Hematopoietic multipotent progenitor cell treated with erythropoietin and hydrocortisone succinate and interleukin-3 and kit ligand, for 17 days (in vitro differentiated cells): ENCODE measurements around the gene SCART1.
"Not testable (repeated sequence)": the region's sequence is repeated elsewhere in the genome, so short reads cannot be mapped to it uniquely, and the experiment has no call there.

Experiments
- DNase-seq: peaks from one replicate; pipeline ENCODE4 v3.0.0-alpha.2; 2015; ENCODE audit warnings: low spot score

SCART1 gene

DNA sequence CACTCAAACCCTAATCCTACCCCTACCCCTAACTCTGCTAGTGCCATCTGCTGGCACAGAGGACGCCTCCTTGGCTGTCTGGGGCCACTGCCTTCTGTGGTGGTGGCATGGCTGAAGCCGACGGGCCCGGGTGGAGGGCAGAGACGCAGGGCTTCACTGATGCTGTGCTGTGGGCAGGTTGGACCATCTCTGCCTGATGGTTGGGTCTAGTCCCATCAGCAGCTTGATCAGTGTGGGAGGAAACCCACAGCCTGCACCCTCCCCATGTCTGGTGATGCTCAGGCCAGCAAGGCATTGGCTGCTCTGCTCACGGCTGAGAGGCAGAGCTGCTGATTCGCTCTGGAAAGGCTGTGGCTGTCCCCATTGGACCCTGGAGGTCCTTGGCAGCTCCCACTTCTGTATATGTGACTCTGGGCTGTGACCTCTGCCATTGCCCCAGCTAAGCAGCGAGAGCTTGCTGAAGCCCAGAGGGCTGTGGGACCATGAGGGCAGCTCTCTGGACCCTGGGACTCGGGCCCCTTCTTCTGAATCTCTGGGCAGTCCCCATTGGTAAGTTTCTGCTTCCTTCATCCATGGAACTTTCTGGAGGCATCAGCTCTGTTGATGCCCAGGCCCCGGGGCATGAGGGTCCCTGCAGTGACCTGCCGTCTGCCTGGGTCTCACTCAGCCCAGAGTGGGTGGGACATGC is at the start of gene SCART1:
Gene SCART1 (plus strand): TSS at position 430 of the 688 bp plus-strand sequence. CDS start 53 bp downstream, at position 483.
- DNase-seq, result no peak

DNA sequence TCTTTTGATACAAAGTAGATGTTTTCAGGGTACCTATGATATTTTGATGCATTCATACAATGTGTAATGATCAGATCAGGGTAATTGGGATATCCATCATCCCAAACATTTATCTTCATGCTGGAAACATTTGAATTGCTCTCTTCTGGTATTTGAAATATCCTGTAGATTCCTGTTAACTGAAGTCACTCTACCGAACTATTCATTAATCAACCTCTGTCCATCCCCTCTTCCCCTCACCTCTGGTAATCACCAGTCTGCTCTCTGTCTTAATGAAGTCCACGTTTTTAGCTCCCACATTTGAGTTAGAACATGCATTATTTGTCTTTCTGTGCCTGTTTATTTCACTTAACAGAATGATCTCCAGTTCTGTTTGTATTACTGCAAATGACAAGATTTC is 48.5 kb upstream of the SCART1 start:
- DNase-seq, result no peak

DNA sequence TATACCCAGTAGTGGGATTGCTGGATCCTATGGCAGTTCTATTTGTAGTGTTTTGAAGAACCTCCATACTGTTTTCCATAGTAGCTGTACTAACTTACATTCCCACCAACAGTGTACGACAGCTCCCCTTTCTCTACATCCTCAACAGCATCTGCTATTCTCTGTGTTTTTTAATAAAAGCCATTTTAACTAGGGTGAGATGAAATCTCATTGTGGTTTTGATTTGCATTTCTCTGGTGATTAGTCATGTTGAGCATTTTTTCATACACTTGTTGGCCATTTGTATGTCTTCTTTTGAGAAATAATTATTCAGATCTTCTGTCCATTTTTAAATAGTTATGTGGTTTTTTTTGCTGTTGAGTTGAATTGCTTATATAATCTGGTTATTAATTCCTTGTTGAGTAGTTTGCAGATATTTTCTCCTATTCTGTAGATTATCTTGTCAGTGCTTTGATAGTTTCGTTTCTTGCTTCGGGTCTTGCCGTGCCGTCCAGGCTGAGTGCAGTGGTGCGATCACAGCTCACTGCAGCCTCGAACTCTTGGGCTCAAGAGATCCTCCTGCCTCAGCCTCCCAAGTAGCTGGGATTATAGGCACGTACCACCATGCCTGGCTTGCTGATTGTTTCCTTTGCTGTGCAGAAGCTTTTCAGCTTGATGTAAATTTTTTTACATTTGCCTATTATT is 47.8 kb upstream of the SCART1 start:
- DNase-seq, result no peak

DNA sequence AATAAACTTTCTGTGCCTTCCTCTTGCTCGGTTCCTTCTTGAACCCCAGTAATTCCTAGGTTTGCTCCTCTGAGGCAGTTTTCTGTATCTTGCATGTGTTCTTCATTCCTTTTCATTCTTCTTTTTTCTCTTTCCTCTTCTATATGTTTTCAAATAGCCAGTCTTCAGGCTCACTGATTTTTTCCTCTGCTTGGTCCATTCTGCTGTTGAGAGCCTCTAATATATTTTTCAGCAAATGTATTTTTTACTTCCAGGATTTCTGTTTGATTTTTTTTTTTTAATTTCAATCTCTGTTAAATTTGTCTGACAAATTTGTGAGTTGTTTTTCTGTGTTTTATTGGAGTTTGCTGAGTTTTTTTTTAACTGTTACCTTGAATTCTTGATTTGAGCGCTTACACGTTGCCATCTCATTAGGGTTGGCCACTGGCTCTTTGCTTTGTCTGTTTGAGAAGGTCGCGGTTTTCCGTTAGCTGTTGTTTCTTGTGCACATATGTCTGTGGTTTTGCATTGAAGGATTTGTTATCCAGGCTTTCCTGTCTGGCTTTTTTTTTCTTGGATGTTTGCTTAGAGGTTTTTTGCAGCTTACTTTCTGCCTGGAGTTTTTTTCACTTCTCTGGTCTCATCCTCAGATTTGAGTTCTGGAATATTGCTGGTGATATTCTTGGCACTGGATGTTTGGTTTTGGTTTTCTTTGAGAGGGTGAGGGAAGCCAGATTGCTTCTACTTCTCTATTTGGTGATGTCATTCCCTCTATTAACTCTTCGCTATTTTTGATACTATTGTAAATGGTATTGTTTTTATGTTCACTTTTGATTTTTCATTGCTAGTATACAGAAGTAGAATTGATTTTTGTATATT is 42.0 kb upstream of the SCART1 start:
- DNase-seq, result no peak

DNA sequence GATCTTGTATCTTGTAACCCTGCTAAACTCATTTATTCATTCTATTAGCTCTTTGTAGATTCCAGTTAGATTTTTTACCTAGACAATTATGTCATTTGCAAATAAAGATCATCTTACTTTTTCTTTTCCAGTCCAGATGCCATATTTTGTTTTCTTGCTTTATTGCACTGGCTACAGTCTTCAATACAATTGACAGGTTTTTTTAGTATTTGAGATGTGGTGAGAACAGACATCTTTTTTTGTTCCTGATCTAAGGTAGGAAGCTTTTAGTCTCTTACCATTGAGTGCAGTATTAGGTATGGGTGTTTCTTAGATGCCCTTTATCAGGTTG is 41.4 kb upstream of the SCART1 start:
- DNase-seq, result no peak

DNA sequence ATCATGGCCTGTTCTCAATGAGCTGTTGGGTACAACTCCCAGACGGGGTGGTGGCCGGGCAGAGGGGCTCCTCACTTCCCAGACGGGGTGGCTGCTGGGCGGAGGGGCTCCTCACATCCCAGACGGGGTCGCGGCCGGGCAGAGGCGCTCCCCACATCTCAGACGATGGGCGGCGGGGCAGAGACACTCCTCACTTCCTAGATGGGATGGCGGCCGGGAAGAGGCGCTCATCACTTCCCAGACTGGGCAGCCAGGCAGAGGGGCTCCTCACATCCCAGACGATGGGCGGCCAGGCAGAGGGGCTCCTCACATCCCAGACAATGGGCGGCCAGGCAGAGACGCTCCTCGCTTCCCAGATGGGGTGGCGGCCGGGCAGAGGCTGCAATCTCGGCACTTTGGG is 39.3 kb upstream of the SCART1 start:
- not testable (repeated sequence) for DNase-seq

DNA sequence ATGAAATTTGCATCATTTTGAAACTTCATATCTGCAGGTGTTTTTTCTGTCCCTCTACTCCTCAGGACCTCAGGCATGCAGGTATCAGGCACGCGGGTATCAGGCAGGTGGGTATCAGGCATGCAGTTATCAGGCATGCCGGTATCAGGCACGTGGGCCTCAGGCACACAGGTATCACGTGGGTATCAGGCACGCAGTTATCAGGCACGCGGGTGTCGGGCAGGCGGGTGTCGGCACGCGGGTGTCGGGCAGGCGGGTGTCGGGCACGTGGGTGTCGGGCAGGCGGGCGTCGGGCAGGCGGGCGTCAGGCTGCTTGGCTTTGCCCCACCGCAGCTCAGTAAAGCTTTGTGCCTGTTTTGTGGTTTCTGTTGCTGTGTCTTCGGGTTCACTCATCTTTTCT is 38.0 kb upstream of the SCART1 start:
- no peak for DNase-seq

DNA sequence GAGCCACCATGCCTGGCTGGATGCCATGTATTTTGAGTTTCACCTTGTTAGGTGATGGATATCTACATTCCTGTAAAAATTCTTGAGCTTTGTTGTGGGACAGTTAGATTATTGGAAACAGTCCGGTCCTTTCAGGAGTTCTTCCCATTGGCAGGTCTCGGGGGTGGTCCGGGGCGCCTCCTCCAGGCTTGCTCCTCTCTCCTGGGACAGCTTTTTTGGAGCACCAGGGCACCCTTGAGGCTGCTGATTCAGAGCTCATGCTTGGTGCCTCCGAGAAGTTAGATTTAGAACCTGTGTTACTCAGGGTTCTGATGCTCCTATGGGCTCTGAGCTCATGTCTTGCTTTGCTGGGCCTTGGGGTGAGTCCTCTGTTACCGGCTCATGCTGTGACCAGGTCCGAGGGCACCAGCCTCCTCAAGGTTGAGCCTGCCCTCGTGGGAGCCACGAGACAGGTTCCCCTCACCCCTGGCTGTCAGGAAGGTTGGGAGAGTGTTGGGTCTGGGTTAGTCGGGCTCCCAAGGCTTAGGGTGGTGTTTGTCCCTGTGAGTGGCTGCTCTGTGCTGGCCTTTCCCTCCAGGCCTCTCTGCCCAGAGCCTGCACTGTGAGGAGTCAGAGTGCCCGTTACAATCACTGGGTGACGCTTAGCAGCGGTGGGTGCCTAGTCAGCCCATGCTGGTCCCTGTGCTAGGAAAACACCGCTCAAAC is 35.3 kb upstream of the SCART1 start:
- no peak for DNase-seq

DNA sequence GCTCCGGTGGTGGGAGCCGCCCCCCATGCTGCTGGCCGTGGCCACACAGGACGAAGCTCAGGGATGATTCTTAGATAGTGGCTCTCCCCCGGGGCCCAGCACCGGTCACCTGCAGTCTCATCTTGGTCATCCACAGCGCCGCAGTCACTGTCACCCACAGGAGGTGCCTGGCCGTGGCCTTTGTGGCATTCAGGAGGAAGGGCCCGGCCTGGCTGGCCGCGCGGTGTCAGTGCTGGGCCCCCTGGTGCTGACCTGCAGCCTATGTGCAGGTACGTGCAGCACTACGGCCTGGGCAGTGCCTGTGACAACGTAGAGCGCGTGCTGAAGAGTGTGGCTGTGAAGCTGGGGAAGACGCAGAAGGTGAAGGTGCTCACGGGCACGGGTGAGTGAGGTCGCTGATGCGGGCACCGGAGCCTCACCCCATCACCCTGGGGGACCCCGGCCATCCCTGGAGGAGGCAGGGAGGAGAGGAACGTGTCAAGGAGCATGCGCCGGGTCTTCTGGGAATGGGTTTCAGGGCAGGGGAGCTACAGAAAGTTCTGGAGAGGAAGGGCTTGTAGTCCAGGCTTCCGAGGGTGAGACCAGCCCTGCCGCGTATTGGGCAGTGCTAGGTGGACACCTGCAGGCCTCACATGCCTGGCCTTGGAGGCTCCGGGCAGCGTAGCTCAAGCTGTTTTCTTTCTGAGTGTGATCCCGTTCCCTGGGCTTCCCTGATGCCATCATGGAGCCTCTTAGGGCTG is 34.4 kb upstream of the SCART1 start:
- DNase-seq, result no peak

DNA sequence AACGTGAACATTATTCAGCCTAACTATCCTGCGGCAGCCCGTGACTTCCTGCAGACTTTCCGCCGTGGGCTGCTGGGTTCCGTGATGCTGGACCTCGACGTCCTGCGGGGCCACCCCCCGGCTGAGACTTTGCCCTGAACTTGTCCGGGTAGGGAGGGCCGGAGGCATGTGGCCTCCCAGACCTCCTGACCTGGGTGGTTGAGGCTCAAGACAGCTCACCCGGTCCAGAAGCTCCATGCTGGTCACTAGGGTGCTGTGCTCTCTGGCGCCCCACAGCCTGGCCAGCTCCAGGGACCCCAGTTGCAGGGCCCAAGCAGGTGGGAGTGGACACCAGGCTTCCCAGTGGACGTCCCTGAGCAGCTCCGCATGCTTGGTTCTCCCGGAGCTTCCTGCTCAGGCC is 33.7 kb upstream of the SCART1 start:
- no peak for DNase-seq

DNA sequence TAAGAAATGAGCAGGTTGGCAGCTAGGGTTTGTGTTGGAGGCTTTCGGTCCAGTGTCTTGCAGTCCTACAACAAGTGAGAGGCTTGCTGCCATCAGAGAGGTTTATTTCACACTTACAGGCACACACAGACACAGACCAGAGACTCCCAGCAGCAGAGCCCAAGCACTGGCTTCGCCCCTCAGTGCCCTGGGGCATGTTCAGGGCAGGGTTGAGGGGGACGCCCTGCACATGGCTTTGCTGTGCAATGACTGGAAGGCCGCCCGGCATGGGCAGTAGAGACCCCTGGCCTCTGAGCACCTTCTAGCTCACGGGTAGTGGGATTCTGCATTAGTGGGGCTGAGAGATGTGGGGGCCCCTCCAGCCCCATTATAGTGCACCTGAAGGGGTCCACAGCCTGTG is 33.2 kb upstream of the SCART1 start:
- DNase-seq, result no peak

DNA sequence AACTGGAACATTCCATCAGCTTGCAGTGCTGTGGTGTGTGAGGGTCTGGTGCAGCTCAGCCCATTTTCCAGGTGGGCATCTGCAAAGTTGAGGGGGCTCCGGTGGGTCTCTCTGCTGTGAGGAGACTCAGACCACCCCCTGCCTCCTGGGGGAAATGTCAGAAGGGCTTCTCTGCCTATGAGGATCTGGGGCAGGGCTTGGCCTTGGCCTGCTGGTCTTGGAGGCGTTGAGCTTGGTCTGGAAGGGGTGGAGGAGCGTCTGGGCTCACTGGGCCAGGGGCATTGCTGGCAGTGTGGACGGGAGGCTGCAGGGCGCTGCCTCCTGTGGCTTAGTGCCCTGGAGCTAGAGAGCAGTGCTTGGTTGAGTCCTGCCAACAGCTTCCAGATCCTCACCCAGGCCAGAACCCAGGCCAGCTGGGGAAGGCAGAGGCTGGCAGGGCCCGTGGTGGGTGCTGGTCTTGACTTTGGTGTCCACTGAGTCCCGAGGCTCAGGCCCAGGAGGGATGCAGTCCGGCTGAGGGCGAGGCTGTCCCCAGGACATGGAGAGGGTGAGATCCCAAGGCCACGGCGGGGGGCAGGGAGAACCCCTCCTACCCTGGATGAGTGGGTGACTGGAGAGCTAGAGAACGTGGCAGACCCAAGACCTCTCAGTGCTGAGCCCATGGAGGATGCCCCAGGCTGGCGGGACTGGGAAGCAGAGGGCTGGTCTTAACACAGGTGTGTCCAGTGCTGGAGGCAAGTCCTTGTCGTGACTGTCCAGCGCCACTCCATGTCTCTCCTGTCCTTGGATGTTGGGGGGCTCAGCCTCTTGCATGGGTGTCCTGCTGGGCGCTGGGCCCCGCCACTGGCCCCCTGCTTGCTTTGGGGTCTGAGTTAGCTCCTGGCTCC is 32.2 kb upstream of the SCART1 start:
- DNase-seq, result no peak

DNA sequence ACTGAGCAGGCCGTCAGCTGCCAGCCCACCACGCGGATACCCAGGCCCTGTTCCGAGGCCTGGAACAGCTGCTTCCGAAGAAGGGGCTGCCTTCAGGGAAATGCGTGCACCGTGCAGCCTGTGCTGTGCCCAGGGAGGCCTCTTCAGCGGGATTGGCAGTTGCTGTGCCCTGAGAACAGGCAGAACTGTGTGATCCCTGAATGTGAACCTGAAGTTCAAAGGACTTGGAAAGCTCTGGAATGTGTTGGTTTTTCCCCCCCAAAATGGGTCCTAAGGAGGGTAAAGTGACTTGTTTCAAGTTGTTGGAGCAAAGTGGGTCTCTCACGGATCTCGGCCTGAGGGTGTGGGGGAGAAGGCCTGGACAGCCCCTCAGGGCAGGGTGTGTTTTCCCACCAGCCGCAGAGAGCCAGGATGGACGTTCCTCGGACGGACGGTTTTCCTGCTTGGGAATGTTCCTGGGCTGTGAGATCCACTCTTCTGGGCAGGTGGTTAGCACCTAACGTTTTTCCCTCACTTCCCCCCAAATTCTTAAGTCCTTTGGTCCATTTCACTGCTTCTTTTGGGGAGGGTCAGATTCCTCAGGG is 31.4 kb upstream of the SCART1 start:
- no peak for DNase-seq

DNA sequence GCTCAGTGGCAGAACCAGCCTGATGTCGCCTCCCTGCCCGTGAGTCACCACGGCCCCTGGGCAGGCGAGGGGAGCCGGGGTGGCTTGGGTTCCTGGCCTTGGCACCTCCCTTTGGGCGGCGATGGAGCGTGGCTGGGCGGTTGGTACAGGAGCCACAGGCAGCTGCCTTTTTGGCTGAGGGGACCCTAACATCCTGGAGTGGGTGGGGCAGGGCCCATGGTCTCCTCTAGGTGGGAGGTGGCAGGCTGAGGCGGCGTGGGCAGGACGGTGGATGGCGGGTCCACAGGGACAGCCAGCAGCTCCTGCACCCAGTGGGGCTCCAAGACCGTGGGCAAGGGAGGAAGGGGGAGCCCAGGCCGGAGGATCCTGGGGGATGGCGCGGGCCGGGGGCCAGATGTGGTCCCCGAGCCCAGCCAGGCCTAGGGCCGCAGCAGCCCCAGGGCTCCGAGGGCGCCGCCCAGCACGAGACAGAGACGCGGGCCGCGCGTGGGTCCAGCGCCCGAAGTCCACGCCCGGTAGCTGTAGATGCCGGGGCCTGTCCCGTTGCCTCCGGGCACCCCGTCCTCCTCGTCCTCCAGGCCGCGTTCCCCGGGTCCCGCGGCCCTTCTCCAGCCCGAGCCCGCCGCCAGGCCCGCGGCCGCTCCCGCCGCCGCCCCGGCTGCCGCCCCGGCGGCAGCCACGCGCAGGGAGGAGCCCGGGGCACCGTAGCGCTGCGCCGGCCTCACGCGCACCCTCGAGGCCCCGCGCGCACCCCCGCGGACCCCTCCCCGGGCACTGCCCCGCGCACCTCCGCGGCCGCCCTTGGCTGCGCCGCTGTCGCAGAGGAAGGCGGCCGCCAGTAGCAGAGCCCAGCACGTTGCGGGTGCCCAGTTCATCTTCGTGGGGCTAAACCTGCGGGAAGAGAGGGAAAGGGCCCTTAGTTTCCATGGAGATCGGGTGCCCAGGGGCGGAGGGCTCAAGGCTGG is 30.7 kb upstream of the SCART1 start:
- DNase-seq, result no peak

DNA sequence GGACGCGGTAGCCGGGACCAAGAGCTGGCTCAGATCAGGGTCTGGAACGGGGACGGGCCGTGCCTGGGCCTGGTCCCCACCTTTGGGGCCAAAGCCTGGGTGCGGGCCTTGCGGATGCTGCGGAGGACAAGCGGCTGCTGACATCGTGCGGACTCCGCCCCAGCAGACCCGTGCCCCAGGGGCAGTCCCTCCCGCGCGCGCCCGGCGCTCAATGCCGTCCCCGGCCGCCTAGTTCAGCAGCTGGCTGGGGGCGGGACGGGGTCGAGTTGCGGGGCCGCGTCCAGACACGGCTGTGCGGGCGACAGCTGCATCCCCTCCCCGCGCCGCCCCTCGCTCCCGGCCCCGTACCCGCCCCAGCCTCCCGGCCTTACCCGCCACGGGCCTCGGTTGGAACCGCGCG is 29.6 kb upstream of the SCART1 start:
- DNase-seq, result not testable (repeated sequence)

DNA sequence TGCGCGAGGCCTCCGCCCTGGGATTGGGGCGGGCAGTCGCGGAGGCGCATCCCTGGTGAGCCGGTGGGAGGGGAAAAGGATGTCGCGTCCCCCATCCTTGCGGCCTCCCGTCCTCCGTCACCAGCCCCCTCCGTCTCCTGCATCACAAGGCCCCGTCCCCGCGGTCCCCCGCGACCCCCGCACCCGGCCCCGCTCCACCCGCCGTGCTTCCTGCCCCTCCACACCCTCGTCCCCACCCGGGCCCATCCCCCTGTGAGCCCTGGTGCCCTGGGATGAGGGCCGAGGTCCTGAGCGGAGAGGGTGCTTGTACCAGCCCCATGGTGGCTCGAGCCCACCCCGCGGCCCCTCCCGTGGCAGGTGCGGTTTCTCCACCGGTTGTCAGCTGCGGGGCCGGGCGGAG is 29.1 kb upstream of the SCART1 start, which contains the start of gene SPRN:
Gene SPRN (minus strand): TSS at position 25 of the 400 bp plus-strand sequence. CDS start 944 bp downstream, outside the sequence.
- DNase-seq, result not testable (repeated sequence)

DNA sequence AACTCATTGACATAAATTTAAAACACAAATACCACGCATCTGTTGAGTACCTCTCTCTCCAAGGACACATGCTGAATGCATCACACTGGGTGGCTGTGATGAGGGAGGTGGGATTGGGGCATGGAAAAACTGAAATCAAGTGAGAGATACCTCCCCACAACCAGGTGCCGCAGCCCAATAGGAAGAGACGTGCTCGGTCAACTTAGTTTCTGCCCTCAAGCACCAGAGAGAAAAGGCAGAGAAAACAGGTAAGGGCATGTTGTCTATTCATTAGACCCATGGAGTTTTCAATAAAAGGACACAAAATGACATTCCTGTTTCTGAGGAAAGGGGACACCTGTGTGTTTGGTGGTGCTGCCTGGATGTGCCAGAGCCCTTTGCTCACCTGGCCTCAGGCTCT is 24.2 kb upstream of the SCART1 start:
- not testable (repeated sequence) for DNase-seq

DNA sequence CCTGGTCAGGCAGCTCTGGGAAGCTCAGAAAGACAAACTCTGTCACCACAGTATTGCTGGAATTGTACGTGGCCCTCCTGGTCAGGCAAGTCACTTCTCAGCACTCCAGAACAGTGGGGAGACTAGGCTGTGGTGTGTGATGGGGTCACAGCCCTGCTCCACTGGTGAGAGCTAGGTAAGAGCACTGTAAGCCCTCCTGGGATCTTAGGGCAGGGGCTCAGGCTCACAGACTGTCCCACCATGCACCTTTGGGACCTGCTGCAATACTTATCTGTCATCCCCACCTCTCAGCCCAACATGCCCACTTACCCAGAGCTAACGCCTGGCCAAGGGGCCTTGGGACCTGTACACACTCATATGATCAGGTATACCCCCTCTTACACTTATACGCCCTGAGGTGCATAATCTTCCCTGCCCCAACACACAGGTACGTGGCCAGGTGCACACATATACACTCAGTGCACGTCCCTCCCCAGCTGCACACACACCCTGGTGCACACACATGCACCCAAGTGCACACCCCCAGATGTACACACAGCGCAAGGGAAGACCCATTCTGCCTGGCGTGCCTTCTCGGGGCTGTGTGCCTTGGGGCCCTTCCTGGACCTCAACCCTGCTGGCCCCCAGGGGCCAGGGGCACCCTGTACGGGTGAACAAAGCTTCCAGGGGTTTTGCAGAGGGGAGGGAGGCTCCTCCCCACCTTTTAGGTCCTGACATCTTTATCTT is 21.7 kb upstream of the SCART1 start:
- DNase-seq, result not testable (repeated sequence)
